GM21825 (cell line): ENCODE results near the gene C11orf91.
"Not testable (repeated sequence)": the region's sequence is repeated elsewhere in the genome, so short reads cannot be mapped to it uniquely, and the experiment has no call there.

ENCODE experiments used
- ATAC-seq: cut with Tn5 transposase; IDR thresholded peaks from one replicate; pipeline ENCODE4 v1.9.1; 2021; ENCODE audit warnings: mild to moderate bottlenecking, moderate library complexity; ENCODE audit not compliant: unreplicated experiment

Gene C11orf91

GRCh38 chr11:33722590-33723234 lies 22.1 kb upstream of the C11orf91 start:
- ATAC-seq: peak; percentile 58

GRCh38 chr11:33721984-33722383 lies 21.4 kb upstream of the C11orf91 start:
- ATAC-seq: no peak

GRCh38 chr11:33721426-33721825 lies 20.8 kb upstream of the C11orf91 start:
- no peak for ATAC-seq

DNA sequence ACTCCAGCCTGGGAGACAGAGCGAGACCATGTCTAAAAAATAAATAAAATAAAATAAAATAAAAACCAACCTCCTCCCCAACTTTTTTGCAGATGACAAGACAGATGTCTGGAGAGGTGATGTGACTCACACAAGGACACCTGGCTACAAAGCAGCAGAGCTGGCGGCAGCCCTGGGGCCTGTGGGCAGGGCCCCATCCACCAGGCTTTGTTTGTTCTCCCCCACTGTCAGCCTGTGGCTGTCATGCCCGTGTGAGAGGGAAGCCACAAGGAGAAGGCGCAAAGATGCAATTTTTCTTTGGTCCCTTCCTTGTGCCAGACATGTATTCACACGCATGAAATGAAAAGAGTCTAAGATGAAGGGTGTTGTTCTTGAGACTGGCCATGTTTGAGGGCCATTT lies 19.0 kb upstream of the C11orf91 start:
- ATAC-seq: no peak

DNA sequence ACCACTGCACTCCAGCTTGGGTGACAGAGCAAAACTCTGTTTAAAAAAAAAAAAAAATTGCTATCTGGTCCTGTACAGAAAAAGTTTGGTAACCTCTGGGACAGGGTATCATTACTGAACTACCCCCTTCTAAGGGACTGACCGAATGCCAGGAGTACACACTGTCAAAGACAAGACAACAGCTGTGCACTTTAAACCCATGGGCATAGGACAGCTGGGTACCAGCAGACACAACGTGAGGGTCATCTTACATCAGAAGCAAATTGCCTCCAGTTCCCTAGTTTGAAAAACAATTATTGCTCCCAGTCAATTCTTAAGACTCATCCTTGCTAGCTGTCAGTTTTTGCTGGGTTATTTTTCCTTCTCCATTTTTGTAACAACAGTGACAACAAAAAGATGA lies 17.8 kb upstream of the C11orf91 start:
- ATAC-seq: no peak

GRCh38 chr11:33716243-33716642 lies 15.6 kb upstream of the C11orf91 start:
- ATAC-seq: no peak

DNA sequence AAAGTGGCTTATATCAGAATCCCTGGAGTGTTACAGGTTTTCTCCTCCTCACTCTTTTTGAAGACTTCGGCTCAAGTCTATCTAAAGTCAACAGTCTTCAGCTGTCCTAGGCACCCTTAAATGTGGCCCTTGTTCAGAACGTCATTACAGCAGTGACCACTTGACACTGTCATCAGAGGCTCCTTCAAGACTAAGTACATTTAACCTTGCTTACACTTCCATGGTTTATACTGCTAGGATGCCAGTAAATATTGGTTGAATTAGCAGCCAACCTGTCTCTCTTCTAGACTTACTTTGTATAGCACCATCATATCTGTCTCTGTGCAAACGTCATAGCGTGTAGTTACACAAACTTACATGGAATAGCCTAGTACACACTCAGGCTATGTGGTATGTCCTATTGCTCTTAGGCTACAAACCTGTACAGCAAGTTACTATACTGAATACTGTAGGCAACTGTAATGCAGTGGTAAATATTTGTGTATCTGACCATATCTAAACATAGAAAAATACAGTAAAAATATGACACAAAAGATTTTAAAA lies 13.3 kb upstream of the C11orf91 start:
- no peak for ATAC-seq

GRCh38 chr11:33713151-33713855 lies 12.7 kb upstream of the C11orf91 start:
- no peak for ATAC-seq

GRCh38 chr11:33712436-33712835 lies 11.8 kb upstream of the C11orf91 start:
- ATAC-seq: no peak

DNA sequence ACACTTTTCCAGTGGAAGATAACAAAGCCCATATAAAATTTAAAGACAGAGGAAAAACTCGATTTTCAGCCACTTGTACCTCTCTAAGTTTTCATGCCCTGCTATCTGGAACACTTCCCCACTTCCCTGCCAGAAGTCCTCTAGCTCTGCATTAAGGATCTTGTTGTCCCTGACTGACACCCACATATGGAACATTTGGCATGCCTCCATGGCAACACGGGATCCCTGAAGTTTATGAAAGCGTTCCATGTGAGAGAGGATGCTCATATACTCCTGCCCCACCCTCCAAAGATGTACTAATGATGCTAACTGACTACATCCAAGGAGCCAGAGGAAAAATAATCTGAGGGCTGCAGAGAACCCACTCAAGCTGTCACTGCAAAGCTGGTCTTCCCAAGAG lies 8.8 kb upstream of the C11orf91 start:
- no peak for ATAC-seq

GRCh38 chr11:33708985-33709384 lies 8.4 kb upstream of the C11orf91 start:
- no peak for ATAC-seq

DNA sequence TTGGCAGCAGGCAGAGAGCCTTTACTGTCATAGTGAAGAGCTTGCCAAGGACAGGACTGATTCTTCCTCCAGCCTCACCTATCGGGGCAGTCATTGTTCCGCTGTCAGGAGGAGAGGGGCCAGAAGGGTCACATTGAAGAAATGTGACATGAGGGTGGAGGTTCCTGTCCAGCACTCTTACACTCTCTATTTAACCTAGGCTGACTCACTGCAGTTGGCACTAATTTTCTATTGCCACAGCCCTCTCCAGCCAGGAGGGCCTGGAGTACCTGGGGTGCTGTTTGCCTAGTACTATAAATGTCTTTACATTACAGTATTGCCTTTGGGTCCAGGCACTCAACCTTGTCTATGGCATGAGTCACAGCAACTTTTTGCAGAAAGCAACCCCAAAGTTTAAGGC lies 7.2 kb upstream of the C11orf91 start:
- ATAC-seq: not testable (repeated sequence)

DNA sequence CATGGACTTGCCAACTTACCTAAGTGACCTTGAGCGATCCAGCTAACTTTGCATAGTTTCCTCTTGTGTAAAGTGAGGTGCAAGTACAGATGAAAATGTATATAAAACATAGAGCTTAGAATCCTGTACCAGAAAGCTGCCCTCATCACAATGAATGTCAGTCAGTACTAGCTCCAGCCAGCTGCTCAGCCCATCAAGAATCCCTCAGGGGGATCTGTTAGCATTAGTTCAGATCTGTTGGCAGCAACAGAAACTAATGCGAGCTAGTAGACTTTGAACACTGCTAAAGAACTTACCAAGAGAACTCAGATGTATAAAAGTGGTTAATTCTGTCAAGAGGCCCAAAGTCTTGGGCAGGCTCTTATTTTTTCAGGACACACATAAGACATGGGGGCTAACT lies 6.3 kb upstream of the C11orf91 start:
- ATAC-seq: no peak

DNA sequence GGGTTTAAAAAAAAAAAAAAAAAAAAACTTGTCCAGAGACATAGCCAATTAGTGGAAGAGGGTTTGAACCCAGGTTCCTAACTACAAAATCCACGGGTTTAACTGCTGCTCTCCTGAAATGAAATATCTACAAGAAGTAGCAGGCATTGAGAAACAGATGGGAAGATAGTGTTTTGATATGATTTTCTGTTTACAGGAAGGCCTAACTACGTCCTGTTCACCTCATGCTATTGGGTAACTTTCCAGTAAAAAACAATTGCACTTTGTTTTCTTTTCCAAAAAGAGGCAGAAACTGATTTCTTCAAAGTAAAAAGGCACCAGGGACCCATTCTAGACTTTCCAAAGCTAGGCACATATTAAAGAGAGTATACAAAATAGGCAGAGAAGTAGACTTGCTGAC lies 5.9 kb upstream of the C11orf91 start:
- no peak for ATAC-seq

DNA sequence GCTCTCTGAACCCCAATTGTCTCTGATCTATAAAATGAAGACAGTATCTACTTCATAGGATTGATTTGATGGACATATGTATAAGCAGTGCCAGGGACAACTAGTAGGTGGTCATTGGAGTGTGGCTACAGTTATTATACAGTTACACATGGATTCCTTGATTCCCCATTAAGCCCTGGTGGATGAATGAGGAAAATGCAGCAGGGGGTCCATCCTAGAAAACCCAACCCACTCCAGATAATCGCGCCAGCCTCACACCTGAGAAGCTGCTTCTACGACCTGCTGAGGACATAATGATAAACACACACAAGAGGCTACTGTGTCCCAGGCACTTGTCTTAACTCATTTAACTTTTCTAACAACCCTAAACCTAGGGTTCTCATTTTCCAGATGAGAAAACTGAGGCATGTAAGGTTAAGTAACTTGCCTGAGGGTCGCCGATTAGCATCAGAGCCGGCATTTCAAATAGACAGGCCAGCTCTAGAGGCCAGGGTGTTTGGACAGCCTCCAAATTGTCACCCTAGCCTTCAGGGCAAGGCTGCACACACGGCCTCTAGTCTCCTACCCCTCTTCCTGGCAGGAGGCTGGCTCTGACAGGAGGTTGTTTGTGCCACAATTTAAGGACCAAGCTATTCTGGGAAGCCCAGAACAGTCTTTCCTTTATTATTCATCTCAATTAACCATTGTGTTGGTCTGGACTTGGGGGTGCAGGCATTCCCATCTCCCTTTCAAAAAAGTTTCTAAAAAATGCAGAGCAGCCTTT lies 3.8 kb upstream of the C11orf91 start:
- no peak for ATAC-seq

DNA sequence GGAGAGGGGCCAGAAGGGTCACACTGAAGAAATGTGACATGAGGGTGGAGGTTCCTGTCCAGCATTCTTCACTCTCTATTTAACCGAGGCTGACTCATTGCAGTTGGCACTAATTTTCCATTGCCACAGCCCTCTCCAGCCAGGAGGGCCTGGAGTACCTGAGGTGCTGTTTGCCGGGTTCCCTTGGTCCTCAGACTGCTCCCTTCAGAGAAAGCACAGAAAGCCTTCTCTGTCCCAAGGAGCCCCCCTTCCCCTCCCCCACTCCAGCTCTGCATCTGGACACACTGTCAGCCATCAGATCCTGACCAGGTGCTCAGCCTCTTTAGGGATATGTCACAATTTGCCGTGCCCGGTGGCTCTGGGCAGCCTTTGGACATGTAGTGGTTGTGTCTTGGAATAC lies 3.2 kb upstream of the C11orf91 start:
- no peak for ATAC-seq

- ATAC-seq: no peak
Observed at GRCh38 chr11:33703234-33703633, 2.6 kb upstream of the C11orf91 start.

- no peak for ATAC-seq
Observed at GRCh38 chr11:33701302-33702230, 940 bp upstream of the C11orf91 start.

- ATAC-seq: no peak
Observed at GRCh38 chr11:33700063-33700501, 544 bp downstream of the C11orf91 start.

DNA sequence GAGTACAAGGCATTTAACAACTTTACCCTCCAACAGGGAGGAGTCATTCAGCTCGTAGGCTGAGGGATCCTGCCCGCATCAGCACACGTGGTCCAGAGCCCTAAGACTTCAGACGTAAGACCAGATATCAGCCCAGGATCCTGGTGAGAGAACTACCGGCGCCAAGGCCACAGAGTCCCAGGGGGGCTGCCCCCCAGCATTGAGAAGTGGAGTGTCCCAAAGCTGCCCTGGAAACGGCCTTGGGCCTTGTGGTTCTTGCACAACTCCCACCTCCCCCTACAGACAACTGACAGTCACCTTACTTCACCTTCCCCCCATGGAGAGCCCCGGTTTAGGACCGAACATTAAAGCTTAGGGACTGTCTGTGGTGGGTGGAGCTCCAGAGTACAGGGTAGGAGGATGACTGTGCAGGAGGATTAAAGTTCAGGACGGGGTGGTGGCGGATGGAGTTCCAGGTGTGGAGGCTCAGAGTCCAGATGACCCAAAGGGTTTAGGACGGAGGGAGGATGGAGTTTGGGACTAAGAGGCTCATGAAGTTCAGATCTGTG lies 1.0 kb downstream of the C11orf91 start:
- ATAC-seq: no peak
